ENCODE results near the gene CYP26C1. TPM values are rescaled to one million over a fixed set of nuclear protein-coding genes. Genes with fewer than 3 reads are reported as not detected.
"Not testable (repeated sequence)": the region's sequence is repeated elsewhere in the genome, so short reads cannot be mapped to it uniquely, and the experiment has no call there.

The CYP26C1 gene
- total RNA-seq, 1 donor from 2014 or later = not detected

DNA sequence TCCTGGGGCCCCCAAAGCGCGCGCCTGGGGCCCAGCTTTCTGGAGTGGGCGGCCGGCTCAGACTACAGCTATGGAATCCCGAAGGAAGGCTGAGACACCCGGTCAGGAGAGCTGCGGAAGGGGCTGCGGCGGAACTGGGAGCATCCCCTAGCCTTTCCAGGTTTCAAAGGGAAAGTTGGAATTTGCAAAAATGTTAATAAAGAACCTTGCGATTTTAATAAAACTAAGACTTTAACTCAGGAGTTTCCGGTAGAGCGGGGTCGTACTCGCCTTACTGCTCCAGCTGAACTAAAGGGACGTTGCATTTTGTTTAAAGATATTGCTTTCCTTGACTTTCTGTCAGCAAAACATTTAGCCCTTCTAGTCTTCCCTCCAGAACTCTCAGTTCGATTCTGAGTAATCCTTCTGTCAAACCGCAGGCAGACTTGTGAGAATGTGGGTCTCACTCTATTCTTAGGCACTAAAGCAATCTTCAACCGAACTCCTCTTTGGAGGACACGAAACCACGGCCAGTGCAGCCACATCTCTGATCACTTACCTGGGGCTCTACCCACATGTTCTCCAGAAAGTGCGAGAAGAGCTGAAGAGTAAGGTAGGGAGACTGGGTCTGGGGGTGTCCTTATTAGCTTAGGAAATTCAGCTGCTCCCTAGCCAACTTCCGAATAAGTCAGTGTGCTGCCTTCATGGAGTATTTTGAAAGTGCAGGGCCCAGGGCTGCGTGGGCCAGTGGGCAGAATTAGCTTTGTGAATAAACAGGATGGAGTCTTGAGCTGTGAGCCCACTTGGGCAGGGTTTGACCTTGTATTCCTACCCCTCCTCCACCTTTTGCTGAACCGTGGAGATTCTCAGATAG is 15.0 kb downstream of the CYP26C1 start:
- no peak for DNase-seq (ENCODE audit: low read depth)

DNA sequence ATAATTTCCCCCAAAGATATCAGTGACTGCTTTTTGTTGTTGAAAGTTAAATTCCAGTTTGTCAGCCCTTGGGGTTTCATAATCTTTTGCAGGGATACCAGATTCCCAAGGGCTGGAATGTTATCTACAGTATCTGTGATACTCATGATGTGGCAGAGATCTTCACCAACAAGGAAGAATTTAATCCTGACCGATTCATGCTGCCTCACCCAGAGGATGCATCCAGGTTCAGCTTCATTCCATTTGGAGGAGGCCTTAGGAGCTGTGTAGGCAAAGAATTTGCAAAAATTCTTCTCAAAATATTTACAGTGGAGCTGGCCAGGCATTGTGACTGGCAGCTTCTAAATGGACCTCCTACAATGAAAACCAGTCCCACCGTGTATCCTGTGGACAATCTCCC is 16.3 kb downstream of the CYP26C1 start:
- DNase-seq (ENCODE audit: low read depth) = no peak

DNA sequence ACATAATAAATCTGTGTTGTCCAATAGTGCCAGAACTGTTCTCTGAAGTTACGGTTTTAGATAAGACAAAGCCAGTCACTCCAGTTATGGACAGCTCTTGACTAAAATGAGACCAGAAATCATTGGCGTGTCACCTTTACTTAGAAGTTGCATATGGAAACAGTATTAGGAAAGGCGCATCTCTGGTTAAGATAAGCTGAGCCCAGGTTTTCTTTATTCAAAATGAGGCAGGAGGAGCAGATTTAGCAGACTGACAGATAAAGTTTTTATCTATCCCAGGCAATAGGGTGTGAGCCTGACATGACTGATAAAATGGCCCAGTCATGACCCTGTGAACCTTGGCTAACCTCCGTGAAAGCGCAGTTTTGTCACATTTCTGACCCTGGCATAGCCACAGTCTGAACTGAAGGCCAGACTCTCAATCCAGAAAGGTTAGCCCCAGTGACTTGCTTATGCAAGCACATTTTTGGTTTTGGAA is 17.3 kb downstream of the CYP26C1 start:
- no peak for DNase-seq (ENCODE audit: low read depth)

DNA sequence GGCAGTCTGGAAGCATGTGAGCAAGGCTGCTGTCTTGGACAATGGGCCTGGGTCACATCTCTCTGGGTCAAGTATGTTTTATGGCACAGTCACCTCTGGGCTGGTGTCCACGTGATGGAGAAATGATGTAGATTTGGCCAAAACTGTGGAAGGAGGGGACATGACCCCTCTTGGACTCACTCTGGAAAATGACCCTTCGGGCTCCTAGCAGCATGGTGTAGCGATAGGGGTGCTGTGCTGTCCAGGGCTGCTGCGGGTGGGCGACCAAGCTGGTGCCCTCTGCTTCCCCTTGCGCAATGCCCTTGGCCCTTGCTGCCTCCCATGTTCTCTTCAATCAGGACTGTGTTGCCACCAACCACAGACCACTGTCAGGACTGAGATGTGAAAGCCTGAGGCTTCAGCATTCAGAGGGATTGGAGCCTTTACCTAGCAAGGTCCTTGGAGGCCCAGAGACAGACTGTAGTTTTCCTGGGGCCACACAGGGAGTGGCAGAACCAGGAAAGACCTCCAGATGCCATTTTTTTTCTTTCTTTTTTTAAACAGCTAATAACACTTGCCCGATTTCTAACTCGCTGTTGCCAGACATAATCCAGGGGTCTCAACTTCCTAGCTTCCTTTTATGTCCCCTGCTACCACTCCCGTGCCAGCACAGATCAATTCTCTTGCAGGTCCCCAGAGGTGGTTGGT is 19.2 kb downstream of the CYP26C1 start:
- no peak for DNase-seq (ENCODE audit: low read depth)

DNA sequence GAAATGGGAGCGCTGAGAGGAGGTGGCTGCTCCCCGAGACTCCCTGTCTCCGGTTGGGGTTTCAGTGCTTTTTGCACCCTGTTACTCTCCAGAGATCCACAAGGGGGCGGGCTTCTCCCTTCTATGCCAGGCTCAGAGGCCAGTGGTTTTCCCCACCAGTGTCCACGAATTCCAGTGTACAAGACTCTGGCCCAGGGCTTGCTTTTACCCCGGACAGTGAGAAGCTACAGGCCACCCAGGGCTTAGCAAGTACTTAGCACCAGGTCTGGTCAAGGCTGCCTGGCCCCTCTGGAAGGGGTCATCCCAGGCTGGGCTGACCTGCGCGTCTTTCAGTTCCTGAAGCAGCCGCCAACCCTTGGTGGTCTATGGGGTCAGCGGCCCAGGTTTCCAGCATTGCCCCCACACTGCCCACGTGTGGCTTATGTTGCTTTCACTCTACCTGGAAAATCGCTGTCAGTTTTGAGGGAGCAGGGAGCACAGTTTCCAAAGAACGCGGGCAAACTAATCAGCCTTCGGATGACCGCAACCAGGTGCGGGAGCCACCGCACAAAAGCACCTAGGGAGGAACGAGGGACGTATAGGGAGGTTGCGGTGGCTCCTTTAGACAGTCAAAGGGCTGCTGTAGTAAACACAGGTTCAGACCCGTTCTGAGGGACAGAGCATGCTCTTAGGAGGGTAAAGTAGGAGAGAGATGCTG is 19.9 kb downstream of the CYP26C1 start:
- DNase-seq (ENCODE audit: low read depth) = peak; percentile 75

DNA sequence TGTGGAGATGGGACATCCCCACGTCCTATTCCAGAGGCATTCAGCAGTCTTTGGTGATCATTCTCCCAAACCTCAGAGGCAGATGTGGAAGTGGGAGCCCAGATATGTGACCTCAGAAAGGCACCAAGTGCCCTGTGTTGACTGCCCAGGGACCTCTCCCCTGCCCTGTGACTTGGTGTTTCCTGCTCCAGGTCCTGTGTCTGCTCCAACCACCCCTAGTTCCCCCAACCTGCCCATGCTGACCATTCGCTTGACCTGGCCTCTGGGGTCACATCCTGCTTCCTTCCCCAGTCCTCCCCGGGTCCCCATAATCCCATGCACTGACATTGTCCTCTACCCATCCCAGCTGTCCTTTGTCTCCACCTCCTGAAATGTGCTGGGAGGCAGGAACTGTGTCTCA is 20.7 kb downstream of the CYP26C1 start:
- no peak for DNase-seq (ENCODE audit: low read depth)

DNA sequence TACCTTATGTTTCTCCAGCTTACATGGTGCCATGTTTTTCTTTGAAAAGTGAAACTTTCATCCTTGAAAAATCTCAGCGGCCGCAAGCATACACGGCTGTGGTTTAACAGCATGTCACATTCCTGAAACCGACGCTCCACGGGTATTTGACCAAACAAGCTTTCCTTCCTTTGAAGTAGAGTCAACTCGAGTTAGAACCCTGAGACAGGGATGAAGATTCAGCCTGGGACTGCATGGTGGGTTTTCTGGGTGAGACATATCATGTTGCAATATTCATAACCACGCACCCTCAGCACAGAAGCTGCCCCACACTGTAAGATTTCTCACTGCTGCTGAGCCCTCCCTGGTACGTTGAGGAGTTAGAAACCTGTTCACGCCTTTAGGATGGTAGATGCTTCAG is 21.2 kb downstream of the CYP26C1 start:
- peak; percentile 30 for DNase-seq (ENCODE audit: low read depth)

DNA sequence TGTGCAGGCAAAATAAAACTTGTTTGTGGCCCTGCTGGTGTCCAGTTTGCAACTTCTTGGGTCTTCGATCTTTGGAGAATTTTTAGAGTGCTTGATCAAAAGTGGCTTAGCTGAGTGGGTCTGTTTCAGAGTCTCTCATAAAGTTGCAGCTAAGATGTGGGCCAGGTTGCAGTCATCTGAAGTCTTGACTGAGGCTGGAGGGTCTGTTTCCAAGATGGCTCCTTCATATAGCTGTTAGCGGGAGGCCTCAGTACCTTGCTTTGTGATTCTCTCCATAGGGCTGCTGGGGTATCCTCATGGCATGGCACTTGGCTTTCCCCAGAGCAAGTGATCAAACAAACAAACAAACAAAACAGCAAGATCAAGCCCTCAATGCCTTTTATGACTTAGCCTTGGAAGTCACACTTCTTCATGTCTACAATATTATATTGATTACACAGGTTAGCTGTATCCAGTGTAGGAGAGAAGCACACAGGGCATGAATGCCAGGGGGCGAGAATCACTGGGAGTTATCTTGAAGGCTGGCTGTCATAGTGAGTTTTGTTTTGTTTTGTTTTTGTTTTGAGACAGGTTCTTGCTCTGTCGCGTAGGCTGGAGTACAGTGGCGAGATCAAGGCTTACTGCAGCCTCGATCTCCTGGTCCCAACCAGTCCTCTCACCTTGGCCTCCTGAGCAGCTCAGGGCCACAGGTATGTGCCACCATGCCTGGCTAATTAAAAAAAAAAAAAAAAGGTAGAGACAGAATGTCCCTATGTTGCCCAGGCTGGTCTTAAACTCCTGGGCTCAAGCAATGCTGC is 23.3 kb downstream of the CYP26C1 start:
- DNase-seq (ENCODE audit: low read depth) = no peak

DNA sequence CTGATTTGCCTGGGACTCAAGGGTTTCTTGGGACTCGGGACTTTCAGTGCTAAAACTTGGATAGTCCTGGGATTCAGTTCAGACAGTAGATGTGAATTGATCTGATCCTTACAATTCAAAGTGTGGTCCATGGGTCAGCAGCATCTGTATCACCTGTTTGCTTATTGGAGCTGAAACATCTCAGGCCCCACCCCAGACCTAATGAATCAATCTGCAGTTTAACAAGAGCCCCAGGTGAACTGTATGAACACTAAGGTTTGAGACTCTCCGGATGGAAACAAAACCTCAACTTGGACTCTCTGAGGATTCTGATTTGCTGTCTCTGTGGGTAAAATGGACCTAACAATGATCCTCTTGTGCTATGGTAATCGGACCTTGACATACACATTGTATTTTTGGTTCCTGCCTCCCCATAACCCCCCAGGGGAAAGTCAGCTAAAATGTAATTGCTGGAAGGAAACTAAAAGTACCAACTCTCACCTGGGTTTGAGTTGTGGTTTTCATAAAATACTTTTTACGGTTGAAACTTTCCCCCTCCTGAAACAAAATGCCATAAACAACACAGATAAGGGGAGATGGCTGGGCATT is 24.8 kb downstream of the CYP26C1 start:
- DNase-seq (ENCODE audit: low read depth) = no peak

DNA sequence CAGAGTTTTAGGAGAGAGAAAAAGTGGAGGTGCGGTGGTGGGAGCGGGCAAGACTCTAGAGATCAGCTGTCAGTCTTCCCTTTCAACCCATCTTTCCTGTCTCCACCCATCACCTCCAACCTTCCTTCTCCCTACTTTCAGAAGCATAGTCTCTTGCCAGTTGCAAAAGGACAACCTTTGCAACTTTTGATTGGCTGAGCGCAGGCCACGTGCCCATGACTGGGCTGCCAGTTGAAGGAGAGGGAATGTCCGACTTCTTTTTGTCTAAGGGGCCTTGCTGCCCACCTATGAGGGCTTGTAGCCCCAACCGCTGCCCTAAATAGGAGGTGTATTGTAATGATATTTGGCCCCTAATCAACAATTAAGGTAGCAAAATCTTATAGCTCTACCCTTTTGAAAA is 25.7 kb downstream of the CYP26C1 start:
- DNase-seq (ENCODE audit: low read depth) = no peak

DNA sequence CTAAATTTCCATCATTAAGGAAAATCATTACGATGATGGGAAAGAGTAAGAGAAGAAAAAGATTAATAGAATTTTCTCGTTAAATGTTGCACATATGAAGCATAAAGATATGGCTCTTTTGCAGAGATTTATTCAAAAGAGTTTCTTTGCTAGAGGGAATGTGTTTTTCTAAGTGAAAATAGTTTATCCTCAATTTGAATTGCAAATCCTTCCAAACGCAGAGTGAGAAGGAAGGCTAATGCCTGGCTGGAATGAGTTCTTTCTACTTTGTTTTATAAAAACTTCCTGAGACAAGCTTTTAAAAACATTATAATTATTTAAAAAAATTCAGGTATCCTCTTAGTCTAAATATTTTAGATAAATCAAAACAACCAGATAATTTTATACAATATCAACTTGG is 27.2 kb downstream of the CYP26C1 start:
- no peak for DNase-seq (ENCODE audit: low read depth)

DNA sequence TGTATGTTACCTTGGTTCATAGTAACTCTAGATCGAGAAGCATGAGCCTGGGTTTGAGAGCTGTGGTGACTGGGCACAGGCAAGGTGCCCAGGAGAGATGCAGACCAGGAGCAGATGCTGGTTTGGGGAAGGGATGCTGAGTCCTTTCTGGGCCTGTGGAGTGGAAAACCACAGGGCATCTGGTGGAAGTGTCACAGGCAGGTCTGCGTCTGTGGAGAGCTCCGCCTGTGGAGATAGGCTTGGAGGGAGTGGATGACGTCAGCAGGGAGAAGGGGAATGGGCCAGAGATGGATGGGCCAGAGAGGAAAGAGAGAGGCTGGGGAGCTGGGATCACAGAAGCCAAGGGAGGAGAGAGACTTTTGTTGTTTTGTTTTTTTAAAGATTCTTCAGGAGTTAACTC is 27.9 kb downstream of the CYP26C1 start:
- no peak for DNase-seq (ENCODE audit: low read depth)

DNA sequence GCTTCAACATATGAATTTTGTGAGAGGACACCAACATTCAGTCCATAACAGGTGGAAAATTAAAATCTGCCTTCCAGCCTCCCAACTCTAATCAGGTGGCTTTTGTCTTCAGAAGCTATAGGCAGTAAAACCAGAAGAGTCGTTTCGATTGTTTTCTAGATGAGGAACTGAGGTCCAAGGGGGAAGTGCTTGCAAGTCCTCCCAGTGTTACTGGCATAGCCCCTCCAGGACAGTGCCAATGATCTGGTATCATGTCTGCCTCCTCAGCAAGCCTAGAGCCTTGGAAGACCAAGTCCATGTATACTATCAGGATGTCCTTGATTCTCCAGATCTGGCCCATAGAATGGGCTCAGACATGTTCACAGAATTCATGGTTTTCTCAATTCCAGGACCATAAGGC is 30.0 kb downstream of the CYP26C1 start:
- DNase-seq (ENCODE audit: low read depth) = no peak

DNA sequence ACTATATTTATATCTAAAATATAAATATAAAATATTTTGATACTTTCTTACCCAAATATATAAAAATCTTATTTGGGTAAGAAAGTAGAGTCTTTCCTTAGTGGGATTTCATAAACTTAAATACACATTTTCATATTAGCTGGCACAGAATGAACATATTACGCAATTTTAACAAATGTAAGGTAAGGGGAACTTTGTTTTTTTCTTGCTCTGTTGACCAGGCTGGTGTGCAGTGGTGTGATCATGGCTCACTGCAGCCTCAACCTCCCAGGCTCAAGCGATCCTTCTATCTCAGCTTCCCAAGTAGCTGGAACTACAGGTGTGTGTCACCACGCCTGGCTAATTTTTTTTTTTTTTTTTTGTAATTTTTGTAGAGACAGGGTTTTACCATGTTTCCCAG is 31.4 kb downstream of the CYP26C1 start:
- DNase-seq (ENCODE audit: low read depth) = no peak

DNA sequence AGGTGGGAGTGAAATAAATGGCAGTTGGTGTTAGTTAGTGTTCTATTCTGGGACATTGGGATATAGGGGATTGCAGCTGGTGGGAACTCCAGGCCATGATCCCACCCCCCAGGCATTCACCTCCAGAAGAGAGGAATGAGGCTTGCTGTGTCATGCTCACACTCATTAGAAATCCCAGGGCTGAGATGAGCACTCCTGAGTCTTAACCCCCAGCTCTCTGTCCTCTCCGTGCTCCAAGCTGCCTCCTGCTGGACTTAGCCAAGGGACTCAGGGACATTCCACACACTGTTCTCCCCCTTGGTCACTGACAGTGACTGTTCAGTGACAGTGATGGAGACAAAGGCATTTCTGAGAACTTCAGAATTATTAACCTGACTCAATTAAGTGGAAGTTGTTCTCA is 34.6 kb downstream of the CYP26C1 start:
- no peak for DNase-seq (ENCODE audit: low read depth)

DNA sequence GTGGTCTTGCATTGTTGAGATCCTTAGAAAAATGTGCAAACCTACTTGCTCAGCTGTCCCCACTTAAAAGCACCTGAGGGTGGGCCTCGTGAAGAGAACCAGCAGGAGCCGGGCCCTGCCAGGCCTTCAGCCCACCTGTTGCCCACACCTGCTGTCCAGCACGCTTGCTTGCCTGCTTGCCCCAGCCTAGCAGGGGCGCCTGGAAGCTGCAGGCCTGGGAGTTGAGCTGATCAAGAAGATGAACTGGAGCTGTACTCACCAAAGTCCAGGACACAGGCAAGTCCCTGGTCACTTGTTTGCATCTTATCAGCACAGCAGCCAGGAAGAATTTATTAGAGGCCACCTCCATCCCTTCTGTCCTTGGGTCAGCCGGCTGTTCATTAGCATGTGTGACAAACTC is 36.3 kb downstream of the CYP26C1 start:
- DNase-seq (ENCODE audit: low read depth) = no peak

DNA sequence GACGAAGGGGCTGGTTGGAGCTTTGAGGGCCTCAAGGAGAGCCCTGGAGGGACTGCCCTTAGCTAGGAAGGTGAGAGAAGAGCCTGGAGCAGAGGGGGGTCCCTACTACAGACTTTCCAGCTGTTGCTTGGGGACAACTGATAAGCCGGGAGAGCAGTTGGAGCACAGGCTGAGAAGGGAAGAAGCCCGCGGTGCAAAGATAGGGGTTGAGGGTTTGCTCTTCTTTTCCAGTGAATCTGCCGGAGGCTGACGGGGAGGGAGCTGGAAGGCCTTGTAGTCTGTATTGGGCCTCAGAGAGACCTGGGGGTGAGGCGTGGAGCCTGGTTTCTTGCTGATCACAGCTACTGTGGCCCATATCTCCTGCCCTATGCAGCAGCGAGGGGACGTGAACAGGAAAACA is 36.8 kb downstream of the CYP26C1 start:
- DNase-seq (ENCODE audit: low read depth) = no peak

DNA sequence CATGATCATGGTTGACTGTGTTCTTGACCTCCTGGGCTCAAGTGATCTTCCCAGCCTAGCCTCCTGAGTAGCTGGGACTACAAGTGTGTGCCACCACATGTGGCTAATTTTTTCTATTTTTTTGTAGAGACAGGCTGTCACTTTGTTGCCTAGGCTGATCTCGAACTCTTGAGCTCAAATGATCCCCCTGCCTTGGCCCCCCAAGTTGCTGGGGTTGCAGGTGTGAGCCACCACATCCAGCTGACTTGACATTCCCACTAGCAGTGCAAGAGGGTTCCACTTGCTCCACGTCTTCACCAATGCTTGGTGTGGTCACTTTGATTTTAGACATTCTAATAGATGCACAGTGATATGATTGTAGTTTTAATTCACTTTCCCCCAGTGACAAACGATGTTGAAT is 38.2 kb downstream of the CYP26C1 start:
- DNase-seq (ENCODE audit: low read depth) = no peak

DNA sequence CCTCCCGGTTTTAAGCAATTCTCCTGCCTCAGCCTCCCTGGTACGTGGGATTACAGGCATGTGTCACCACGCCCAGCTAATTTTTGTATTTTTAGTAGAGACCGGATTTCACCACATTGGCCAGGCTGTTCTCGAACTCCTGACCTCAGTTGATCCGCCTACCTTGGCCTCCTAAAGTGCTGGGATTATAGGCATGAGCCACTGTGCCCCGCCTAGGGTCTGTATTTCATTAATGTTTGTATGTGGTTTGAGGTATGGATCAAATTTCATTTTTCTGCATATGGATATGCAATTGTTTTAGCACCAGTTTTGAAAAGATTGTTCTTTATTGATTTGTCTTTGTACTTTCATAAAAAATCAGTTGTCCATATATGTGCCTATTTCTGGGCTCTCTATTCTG is 39.1 kb downstream of the CYP26C1 start:
- no peak for DNase-seq (ENCODE audit: low read depth)

DNA sequence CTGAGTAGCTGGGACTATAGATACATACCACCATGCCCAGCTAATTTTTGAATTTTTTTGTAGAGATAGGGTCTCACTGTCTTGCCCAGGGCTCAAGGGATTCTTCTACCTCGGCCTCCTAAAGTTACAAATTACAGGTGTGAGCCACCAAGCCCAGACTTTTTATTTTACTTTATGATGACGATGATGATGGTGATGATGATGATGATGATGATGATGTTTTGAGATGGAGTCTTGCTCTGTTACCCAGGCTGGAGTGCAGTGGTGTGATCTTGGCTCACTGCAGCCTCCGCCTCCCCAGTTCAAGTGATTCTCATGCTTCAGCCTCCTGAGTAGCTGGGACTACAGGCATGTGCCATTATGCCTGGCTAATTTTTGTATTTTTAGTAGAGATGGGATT is 40.5 kb downstream of the CYP26C1 start:
- DNase-seq (ENCODE audit: low read depth) = not testable (repeated sequence)

DNA sequence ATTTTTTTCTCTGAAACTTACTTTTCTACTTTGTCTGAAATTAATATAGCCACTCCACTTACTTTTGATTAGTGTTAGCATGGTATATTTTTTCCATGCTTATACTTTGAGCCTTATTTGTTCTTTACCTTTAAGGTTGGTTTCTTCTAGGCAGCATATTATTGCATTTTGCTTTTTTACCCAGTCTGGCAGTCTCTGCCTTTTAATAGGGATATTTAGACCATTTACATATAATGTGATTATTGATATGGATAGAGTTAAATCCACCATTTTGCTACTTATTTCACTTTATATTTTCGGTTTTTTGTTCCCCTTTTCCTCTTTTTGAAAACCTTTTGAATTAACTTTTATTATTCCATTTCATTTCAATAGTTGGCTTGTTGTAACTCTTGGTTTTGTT is 43.4 kb downstream of the CYP26C1 start:
- DNase-seq (ENCODE audit: low read depth) = no peak
